HG03064 (cell line): ENCODE results near the gene PTPRO.
"Not testable (repeated sequence)": the region's sequence is repeated elsewhere in the genome, so short reads cannot be mapped to it uniquely, and the experiment has no call there.

Experiments used
- ATAC-seq: cut with Tn5 transposase; IDR thresholded peaks from one replicate; pipeline ENCODE4 v1.9.1; 2021; ENCODE audit warnings: low read depth; ENCODE audit not compliant: unreplicated experiment

Gene PTPRO

GRCh38 chr12:15597125-15597830, 275.0 kb downstream of the PTPRO start:
- no peak for ATAC-seq

GRCh38 chr12:15599266-15600037, 277.1 kb downstream of the PTPRO start:
- ATAC-seq, result no peak

GRCh38 chr12:15600223-15600935, 278.1 kb downstream of the PTPRO start:
- ATAC-seq, result no peak

- no peak for ATAC-seq
Measured at GRCh38 chr12:15601210-15601800, 279.0 kb downstream of the PTPRO start.

GRCh38 chr12:15602051-15602672, 279.9 kb downstream of the PTPRO start:
- no peak for ATAC-seq

- ATAC-seq, result no peak
Measured at GRCh38 chr12:15603474-15604085, 281.3 kb downstream of the PTPRO start.

GRCh38 chr12:15605881-15606590, 283.7 kb downstream of the PTPRO start:
- no peak for ATAC-seq

- no peak for ATAC-seq
Measured at GRCh38 chr12:15608406-15608805, 286.1 kb downstream of the PTPRO start.

GRCh38 chr12:15608941-15609340, 286.6 kb downstream of the PTPRO start:
- no peak for ATAC-seq

- no peak for ATAC-seq
Measured at GRCh38 chr12:15613981-15614380, 291.7 kb downstream of the PTPRO start.

GRCh38 chr12:15616495-15616894, 294.2 kb downstream of the PTPRO start:
- ATAC-seq, result not testable (repeated sequence)

- no peak for ATAC-seq
Measured at GRCh38 chr12:15620741-15621539, 298.6 kb downstream of the PTPRO start.

- ATAC-seq, result no peak
Measured at GRCh38 chr12:15625075-15625474, 302.8 kb downstream of the PTPRO start.

- ATAC-seq, result no peak
Measured at GRCh38 chr12:15627995-15628945, 306.0 kb downstream of the PTPRO start.

- ATAC-seq, result no peak
Measured at GRCh38 chr12:15629108-15629507, 306.8 kb downstream of the PTPRO start.

GRCh38 chr12:15629761-15630160, 307.5 kb downstream of the PTPRO start:
- ATAC-seq, result no peak

GRCh38 chr12:15631007-15631715, 308.9 kb downstream of the PTPRO start:
- ATAC-seq, result no peak
